Measurements from ENCODE around the gene SH3GL2.

- no peak for TF ChIP-seq CTCF (IDR thresholded peaks at IDR 0.05)
- TF ChIP-seq ZFX (IDR thresholded peaks at IDR 0.05; ENCODE audit: borderline replicate concordance) = no peak
Observed at GRCh38 chr9:17637229-17637628, 58.4 kb downstream of the SH3GL2 start.

Data from 22Rv1 (cell line).